NCI-H510A (cell line): ENCODE data around the gene CCDC112.

Experiments
- DNase-seq: peaks from one replicate; lab custom pipeline; 2025; lab: John Stamatoyannopoulos, UW

Gene CCDC112

DNA sequence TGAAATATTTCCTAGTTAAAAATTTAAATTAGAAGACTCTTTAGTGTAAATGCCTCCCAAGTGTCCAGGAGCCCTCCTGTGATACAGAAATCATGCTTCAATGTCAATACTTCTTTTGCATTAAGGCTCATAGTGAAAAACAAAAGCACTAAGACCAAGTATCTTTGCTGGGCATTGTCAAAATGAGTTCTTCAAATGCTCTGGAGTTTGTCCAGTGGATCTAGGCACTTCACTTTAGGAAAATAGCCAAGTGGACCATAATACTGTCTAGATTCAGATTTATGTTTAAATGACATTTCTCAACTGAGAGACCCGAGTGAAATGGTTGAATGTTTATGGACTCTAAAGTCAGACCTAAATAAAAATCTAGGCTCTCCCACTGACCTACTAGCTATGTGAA lies 21.3 kb upstream of the CCDC112 start:
- no peak for DNase-seq

DNA sequence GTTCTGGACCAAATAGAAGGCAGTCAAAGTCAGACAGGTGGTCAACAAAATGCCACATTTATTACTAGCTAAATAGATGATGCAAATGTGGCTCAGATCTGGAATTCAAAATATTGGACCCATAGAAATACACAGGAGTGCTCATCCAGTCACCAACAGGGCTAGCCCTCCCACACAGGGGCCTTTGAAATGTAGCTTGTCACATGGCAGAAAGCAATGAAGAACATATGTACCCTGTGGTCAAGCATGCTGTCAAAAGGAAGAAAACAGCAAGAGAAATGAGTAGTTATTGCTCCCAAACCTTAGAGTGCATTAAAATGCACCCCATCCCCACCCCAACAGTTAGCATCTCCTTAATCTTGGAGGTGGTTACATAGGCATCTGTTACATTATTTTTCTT lies 20.9 kb upstream of the CCDC112 start:
- no peak for DNase-seq

DNA sequence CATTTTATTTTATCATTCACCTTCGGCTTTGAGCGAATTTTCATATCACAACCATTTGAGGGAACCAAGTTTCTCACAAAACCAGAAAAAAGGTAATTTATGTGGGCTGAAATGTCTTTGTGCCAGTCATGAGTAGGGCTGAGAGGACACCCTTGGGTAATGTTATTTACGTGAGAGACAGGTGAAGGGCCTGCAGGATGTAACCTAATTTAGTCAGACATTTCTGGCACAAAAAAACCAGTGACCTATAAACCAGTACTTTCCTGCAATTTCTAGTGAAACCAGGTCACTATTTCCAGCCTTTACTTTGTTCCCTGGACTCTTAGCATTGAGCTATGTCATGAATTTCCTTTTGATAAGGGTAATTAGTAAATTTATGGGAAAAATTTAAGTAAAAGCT lies 17.2 kb upstream of the CCDC112 start:
- no peak for DNase-seq

DNA sequence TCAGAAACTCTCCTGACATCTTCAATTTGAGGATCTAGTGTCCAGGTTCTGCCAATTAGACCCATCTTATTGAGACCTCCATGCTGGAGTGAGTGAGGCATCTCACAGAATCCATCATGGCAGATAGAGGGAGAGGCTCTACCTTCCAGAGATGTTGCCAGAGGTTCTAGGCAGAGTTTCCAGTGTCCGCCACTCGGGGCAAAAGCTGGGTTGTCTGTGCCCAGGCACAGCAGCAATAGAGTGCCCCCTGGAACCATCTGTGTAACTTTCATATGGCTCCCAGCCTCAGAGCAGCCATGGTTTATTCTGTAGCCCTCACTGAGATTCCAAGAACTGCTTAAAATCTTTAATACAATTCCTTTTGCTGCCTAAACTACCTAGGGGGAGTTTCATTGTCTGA lies 16.6 kb upstream of the CCDC112 start:
- no peak for DNase-seq

DNA sequence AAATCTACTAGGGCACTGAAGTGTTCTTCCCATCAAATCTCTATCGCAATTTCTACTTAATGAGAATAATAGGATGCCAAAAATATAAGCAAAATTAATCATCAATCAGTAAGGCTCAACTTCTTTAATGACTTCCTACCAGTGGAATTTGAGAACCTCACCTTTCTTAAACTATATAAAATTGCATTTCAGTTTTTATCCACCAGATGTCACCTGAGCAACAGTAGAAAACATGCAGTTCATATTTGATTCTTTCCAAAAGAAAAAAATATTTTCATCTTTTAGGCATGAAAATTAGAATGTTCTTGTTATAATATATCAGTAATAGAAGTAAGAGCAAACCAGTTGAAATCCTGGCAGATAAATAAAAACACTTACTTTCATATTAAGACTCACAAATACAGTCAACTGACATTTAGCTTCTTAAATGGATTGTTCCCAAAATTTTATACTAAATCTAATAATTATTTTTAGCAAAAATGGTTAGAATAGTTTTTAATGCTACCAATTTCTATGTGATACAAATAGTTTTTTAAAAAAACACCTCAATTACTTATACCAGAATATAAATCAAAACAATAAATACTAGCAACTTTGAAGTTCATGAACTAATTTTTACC lies 13.4 kb upstream of the CCDC112 start:
- no peak for DNase-seq

DNA sequence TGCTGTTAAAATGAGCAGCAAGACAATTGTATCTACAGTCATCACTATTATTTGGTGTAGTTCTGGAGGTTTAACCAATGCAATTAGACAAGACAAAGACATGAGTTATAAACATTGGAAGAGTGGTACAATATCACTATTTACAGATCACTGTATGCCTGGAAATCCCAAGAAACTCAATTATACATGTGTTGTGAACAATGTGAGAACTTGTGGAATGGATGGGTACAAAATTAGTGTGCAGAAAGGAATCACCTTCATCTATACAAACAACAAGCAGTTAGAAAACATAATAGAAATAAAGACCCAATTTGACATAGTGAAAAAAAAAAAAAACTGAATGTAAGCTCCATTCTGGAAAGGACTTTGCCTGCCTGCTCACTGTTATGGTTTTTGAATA lies 12.4 kb upstream of the CCDC112 start:
- DNase-seq, result no peak

DNA sequence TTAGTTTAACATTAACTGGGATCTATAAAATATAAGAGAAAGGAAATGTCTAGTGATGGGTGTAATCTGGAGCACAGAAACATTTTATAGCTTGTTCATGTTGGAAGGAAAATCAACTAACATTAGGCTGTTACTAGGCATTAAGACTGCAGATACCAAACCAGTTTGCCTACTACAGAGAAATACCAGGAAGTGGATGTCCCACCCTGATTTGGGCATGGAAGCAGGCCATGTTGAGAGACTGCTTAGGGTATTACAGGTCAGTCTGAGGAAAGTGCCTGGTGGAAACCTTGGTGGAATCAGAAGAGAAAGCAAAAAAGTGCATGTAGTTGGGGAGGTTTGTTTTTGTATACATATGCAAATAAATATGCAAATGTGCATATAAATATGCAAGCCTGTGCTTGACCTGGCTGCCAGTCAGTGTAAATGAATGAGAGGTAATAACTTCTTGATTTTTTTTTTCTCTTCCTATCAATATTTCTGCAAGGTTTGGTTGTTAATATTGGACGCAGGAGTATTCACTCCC lies 9.6 kb upstream of the CCDC112 start:
- DNase-seq, result no peak

DNA sequence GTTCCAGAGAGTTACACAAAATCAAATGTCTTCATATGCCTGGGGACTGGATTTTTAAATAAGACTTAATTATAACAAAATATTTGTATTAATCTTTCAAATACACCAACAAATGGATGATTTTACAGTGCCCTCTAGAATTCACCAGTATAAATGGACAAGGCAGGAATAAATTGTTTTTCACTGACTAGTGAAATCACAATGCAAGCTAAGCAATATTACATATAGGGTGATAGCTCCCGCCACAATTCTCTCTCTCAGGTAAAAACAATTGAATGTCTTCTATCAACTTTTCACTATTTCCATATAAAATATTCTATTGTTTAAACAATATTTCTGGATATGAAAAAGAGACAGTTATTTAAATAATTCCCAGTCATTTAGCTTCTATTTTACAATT lies 8.0 kb upstream of the CCDC112 start:
- no peak for DNase-seq

DNA sequence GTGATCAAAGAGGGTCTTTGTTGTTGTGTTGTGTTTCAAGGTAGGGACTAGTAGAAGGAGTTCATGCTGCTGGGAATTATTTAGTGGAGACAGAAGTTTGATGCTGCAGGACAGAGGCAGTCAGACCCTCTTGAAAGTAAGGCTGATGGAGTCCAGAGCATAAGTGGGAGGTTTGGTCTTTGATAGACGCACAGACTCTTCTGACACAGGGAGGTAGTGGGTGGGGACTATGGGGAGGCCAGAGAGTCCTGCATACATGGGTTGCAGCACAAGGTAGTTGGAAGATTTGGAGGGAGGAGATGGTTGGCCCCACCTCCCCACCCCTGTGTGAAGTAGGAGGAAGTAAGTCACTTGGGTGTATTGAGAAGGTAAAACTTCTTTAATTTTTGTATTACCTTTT lies 2.4 kb upstream of the CCDC112 start:
- no peak for DNase-seq

DNA sequence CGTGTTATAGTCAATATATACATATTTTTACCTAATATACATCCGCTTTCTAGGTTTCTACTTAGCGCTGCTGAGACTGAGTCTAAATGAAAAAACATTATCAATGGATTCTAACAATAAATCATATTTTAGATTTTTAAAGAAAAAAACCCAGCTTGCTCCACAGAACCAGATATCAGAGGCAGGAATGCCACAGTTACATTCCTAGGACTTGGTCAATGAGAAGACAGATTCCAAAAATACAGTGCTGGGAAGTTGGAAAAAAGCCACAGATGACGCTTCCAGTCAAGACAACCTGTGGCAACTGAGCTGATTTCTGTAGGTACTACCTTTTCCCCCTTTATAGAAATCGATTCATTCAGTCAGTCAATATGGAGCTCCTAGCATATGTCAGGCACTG lies 577 bp upstream of the CCDC112 start:
- no peak for DNase-seq

DNA sequence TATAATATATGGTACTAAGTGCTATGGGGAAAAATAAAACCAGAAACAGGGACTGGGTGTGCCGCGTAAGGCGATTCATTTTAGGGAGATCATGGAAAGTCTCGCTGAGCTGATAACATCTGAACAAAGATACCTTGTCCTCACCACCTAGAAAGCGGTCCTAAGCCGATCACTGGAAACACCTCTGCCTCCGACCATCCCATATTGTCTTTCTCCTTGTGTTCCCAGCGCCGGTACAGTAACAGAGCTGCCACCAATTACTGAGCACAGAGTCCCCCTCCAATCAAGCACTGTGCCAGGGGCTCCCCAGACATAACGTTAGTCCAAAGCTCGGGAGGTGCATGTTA lies 704 bp downstream of the CCDC112 start:
- no peak for DNase-seq

DNA sequence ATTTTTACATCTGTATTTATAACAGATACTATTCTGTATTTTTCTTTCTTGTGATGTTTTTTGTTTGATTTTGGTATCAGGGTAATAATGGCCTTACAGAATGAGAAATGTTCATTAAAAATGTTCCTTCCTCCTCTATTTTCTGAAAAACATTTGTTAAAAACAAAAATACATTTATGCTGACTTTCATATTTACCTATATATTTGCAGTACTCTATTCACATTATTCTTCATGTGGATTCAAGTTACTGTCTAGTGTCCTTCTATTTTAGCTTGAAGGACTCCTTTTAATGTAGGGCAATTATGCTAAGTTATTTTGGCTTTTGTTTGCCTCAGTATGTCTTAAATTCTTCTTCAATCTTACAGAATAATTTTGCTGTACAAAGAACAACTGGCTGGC lies 5.1 kb downstream of the CCDC112 start:
- no peak for DNase-seq

DNA sequence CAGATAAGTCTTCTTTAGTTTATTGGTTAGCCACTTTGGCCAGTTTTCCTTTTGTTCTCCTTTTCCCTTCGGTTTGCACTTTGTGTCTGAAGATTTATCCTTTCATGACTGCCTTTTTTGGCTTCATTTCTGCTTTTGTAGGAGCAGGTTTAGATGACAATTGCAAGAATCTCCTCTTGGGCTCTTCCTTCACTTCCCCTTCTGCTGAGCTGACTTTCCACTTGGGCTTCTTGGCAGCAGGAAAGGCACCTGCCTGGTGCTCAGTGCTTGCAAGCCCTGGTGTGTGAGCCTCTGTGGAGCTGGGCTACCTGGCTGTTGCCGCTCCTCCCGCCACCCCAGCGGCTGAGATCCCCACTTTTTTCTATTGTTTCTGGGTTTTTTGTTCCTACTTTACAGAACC lies 7.3 kb downstream of the CCDC112 start:
- DNase-seq, result no peak

DNA sequence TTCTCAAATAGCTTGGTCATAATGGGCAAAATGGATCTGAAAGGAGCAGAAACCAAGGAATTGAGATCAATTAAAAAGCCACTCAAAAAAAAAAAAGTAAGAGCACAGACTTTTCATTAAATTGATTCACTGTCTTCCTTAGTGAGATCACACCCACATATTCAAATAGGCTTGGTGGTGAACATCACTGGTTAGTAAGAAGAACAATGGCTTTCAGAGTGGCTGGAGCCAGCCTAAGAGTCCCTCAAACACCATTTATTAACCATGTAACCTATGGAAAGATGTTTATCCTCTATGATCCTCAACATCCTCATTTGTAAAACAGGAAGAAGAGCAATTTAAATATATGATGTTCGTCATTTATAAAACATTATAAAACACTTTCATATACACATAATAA lies 12.4 kb downstream of the CCDC112 start:
- no peak for DNase-seq

DNA sequence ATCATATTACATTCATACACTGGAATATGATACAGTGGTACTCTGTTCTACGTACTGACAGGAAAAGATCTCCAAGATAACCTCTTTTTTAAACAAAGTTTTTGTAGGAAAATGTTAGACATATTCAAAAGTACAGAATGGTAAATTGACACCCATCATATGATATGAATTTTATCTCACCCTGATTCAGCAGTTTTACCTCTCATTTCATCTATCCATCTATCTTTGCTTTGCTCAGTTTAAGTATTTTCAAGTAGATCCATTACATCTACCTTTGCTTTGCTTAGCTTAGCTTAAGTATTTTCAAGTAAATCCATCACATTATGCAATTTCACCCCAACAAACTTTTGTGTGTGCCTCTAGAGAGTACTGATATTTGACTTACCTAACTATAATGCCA lies 14.3 kb downstream of the CCDC112 start:
- DNase-seq, result no peak

DNA sequence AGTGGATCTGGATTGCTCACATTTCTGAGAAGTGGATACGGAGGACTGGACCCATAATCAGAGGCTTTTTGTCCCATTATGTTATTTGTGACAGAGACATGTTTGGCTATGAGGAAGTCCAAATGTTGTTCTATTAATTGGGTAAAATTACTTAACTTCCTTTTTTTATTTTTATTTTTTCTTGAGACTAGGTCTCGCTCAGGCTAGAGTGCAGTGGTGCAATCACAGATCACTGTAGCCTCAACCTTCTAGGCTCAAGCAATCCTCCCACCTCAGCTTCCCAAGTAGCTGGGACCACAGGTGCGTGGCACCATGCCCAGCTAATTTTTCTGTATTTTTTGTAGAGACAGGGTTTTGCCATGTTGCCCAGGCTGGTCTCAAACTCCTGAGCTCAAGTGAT lies 21.9 kb downstream of the CCDC112 start:
- no peak for DNase-seq

DNA sequence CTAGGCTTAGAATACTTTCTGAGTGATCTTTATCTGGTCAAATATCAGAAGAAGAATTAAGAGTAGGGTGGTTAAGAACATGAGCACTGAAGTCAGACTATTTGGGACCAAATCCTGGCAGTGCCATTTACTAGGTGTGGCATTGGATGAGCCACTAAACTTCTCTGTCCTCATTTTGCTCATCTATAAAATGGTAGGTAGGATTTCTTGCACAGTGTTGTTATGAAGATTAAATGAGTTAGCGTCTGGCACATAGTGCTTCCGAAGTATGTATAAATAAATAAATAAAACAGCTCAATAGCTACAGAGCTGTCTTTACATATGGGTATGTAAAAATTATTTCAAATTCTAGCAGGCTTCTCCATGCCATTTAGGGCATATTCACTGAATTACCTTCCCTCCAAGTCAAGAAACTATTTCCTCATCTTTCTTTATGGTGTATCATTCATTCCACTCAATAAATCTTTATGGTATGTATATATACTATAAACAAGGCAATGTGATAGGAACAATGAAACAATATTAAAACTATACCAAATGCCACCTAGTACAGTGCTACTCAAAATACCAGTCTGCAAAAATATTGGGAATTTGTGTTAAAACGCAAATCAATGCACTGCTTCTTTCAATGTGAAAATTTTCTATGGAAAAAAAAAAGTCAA lies 24.0 kb downstream of the CCDC112 start:
- no peak for DNase-seq

DNA sequence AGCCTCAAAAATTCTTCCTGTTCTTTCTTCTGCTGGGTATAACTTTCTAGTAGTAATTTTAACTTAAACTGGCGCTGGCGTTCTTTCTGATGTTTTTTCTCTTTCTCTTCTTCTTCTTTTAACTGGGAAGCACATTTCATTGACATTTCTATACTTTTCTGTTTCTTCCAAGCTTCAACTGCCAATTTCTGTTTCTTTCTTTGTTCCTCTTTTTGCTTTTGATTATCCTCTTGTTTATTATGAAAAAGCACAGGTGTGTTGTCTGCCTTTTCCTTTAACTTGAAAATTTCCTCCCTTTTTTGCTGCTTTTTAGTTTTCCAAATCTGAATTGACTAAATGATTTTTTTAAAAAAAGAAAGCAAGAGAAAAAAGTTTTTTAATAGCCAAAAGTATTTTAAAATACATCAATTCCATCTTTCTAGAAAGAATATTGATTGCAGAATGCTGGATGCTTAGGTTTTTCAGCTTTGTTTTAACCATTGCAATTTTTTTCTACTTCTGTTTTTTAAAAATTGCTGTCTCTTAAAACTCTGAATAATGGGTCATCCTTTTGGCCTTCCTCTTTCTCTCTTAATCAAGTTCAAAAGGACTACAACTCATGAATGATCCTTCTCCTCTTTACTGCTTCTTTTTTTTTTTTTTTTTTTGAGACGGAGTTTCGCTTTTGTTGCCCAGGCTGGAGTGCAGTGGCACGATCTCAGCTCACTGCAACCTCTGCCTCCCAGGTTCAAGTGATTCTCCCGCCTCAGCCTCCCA lies 25.0 kb downstream of the CCDC112 start:
- DNase-seq, result no peak

DNA sequence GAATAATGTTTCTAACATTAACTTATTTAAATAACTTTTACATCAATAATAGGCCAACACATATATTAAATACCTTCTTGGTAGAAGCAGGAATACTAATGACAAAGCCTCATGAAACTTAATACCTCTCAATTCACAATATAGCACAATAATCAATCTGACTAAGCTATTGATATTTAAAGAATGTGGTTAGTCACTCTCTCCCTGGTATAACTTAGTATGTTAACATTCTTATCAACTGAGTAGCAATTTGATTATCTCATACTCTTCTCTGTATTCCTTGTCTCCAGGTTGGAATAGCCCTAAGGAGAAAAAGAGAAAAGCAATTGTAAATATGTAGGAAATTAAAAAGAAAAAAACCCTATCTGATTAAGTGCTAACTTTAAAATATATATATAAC lies 28.8 kb downstream of the CCDC112 start:
- no peak for DNase-seq

DNA sequence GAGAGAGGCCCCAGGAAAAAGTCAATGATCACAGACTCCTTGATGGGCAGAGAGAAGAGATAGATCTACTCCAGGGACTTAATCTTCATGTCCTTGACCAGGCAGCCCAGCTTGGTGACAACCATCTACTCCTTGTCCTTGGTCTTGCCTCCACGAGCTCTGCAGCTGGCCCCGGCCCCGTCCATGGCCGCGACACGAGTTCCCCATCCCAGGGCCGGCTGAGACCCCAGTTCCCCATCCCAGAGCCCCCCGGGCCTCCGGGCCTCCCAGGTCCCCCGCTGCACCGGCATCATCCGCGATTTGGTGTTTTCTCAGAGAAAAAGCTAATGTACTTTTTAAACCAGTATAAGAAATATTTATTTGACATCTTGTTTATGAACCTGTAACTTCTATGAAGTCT lies 31.2 kb downstream of the CCDC112 start:
- DNase-seq, result no peak

DNA sequence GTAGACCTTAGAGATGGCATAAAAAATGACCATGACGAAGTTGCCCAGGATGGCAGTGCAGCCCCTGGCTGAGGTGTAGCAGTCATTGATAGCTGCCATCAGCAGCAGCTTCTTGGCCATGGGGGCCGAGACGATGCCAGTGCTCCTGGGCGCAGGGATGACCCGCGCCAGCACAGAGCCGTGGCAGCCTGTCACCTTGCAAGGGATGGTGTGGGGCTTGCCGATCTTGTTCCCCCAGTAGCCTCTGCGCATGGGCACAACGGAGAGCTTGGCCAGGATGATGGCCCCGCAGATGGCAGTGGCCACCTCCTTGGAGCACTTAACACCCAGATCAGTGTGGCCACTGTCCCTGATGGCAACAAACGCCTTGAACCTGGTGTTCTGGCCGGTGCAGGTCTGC lies 31.7 kb downstream of the CCDC112 start:
- DNase-seq, result no peak

DNA sequence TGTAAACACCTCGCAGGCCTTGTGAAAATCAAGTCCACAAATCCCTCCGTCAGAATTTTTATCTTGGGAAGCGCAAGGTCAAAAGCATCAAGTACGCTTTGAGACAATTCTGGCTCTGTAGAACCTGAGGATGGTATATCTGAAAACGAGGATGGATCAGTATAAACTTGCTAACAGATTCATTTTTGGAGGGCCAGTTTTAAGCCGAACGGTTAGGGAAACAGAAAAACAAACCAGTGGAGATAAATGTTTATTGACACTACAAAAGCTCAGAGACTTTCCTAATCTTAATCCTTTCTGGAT lies 33.4 kb downstream of the CCDC112 start:
- DNase-seq, result no peak

DNA sequence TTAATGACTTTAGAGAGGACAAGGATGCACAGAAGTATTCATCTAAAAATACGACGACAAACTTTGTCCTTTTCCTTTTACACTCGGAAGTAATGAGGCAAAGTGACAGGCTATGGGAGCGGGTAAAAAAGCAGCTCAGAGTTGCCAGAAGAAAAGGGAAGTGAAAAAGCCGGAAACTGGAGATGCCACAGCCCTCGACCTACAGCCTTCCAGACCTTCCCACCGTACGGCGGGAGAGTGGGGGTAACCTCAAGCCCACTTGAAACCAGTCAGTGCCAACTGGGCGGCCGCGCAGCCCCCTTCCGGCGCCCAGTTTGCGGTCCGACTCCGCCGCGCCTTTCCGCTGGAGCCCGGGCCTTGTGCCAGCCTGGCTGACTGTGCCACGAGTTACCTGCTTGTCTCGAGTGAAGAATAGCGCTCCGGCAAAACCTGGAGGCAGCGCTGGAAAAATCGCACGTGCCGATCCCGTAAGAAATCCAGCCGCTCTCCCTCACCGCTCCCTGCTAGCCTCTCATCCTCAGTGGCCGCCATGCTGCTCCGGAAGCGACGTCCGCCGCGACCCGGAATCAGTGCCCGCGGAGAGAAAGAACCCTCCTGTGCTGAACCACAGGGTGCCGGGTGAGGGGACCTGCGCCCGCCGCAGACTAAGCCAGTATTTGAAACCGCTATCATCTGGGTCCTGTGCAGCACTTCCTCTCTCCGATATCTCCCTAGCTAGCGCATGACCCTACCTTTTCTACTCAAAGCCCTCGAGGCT lies 34.0 kb downstream of the CCDC112 start, which contains the start of gene PGGT1B:
PGGT1B (minus strand) TSS at position 557 of the 757 bp plus-strand sequence; CDS start at position 531, 26 bp downstream.
- DNase-seq, result peak; percentile 28
